Measurements from ENCODE around the gene ALOX5AP. TPM values are rescaled to one million over a fixed set of nuclear protein-coding genes. Genes with fewer than 3 reads are reported as not detected.

ALOX5AP gene
- total RNA-seq, 1 experiment from 2014 or later, result not detected

- TF ChIP-seq JAZF1 (CRISPR knock-in tag; IDR thresholded peaks at IDR 0.05), result no peak
- no peak for TF ChIP-seq ZNF281 (CRISPR knock-in tag; IDR thresholded peaks at IDR 0.05)
- no peak for TF ChIP-seq NFATC4 (CRISPR knock-in tag; IDR thresholded peaks at IDR 0.05)
Observed at GRCh38 chr13:30700364-30700763, 35.0 kb upstream of the ALOX5AP start (continued).

- DNase-seq (ENCODE audit: low spot score) (no peak), ATAC-seq (peak; percentile 44; the same call in 1 of the 2 replicates)
- no peaks in the 10 kb centered on the region for H3K27me3 Mint-ChIP-seq (ENCODE audit: low read depth)
- no peak overlapping the region for H3K4me3 Mint-ChIP-seq
- H3K4me1 Mint-ChIP-seq, result peaks cover 22% of the 10 kb centered on the region
- H3K36me3 Mint-ChIP-seq, result no peaks in the 10 kb centered on the region
- TF ChIP-seq MLX (CRISPR knock-in tag; IDR thresholded peaks at IDR 0.05), result no peak
- no peak for TF ChIP-seq MAX (CRISPR knock-in tag; IDR thresholded peaks at IDR 0.05)
- no peak for TF ChIP-seq MYBL2 (CRISPR knock-in tag; IDR thresholded peaks at IDR 0.05)
- TF ChIP-seq SP1 (CRISPR knock-in tag; conservative IDR thresholded peaks at IDR 0.05), result no peak
- no peak for TF ChIP-seq CREM (CRISPR knock-in tag; IDR thresholded peaks at IDR 0.05)
- TF ChIP-seq TEAD1 (CRISPR knock-in tag; IDR thresholded peaks at IDR 0.05), result no peak
- TF ChIP-seq ZNF512 (CRISPR knock-in tag; IDR thresholded peaks at IDR 0.05; ENCODE audit: borderline replicate concordance), result no peak
- TF ChIP-seq GABPB1 (CRISPR knock-in tag; IDR thresholded peaks at IDR 0.05), result no peak
- no peak for TF ChIP-seq ZNF425 (CRISPR knock-in tag; conservative IDR thresholded peaks at IDR 0.05)
- TF ChIP-seq CBFB (CRISPR knock-in tag; IDR thresholded peaks at IDR 0.05; ENCODE audit: low read depth), result no peak
- TF ChIP-seq FOXP4 (CRISPR knock-in tag; IDR thresholded peaks at IDR 0.05), result no peak
- ChIA-PET CTCF (no interaction called here), POLR2A (no interaction called here)
- no peak overlapping the region for H3K27ac Mint-ChIP-seq
- H3K9me3 Mint-ChIP-seq, result peaks cover 3% of the 10 kb centered on the region; the same call in 1 of the 2 replicates
Observed at GRCh38 chr13:30702006-30702405, 33.3 kb upstream of the ALOX5AP start.

- no peak for ATAC-seq
- Mint-ChIP-seq H3K27me3 (ENCODE audit: low read depth) (no peaks in the 10 kb centered on the region), H3K4me3 (no peak overlapping the region), H3K9me3 (peaks cover 3% of the 10 kb centered on the region; the same call in 1 of the 2 replicates), H3K36me3 (no peaks in the 10 kb centered on the region), H3K4me1 (peaks cover 15% of the 10 kb centered on the region), H3K27ac (no peak overlapping the region)
- CTCF ChIA-PET, result interaction anchor here (1.5 kb wide), 1 partner anchor 161 kb away, joined by 3 read pairs; no protein-coding TSS in a partner anchor
- no peak for DNase-seq (ENCODE audit: low spot score)
- POLR2A ChIA-PET, result no interaction called here
- TF ChIP-seq SP1 (CRISPR knock-in tag; conservative IDR thresholded peaks at IDR 0.05), result no peak
Observed at GRCh38 chr13:30704596-30704995, 30.7 kb upstream of the ALOX5AP start.
